CD4-positive, CD25-positive, alpha-beta regulatory T cell (primary cell): ENCODE results near the gene ATN1. TPM values are rescaled to one million over a fixed set of nuclear protein-coding genes. Genes with fewer than 3 reads are reported as not detected.
"Not testable (repeated sequence)": the region's sequence is repeated elsewhere in the genome, so short reads cannot be mapped to it uniquely, and the experiment has no call there.

ENCODE experiments used
- ATAC-seq, 2 donors: fragments of 150-1000 bp; cut with Tn5 transposase; one replicate each; pipeline ENCODE4 v1.10.0; 2021; ENCODE audit warnings: low read depth in 2 of 2, moderate number of reproducible peaks in 2 of 2, moderate library complexity in 1 of 2
- DNase-seq, 3 donors: peaks; one replicate each; pipeline versions ENCODE4 v3.0.0 to v3.0.0-alpha.2; 2012 to 2022; ENCODE audit warnings: mixed read lengths in 1 of 3
- H3K27ac ChIP-seq: one replicate; pipeline ENCODE4 v1.7.0; 2013; ENCODE audit warnings: mild to moderate bottlenecking, low read length; ENCODE audit not compliant: insufficient read depth, poor library complexity, severe bottlenecking
- H3K27me3 ChIP-seq: one replicate; pipeline ENCODE4 v1.7.0; 2013; ENCODE audit warnings: low read length; ENCODE audit not compliant: control insufficient read depth, insufficient read depth
- H3K36me3 ChIP-seq: one replicate; pipeline ENCODE4 v1.7.0; 2013; ENCODE audit warnings: mild to moderate bottlenecking, low read length, moderate library complexity; ENCODE audit not compliant: control insufficient read depth, insufficient read depth
- H3K4me1 ChIP-seq: 2 replicates; pipeline ENCODE4 v1.7.0; 2013; ENCODE audit warnings: mild to moderate bottlenecking, low read length; ENCODE audit not compliant: insufficient read depth, control insufficient read depth, poor library complexity, severe bottlenecking
- H3K4me3 ChIP-seq: one replicate; pipeline ENCODE4 v1.7.0; 2013; ENCODE audit warnings: low read depth, mild to moderate bottlenecking, low read length, moderate library complexity
- H3K9me3 ChIP-seq, 2 experiments: 1 replicate in 1 of 2; 2 replicates in 1 of 2; pipeline ENCODE4 v1.7.0; 2013; ENCODE audit warnings: low read length in 2 of 2, mild to moderate bottlenecking in 1 of 2, moderate library complexity in 1 of 2; ENCODE audit not compliant: control insufficient read depth in 2 of 2
- H3K27ac Mint-ChIP-seq, 3 donors: one replicate each; pipeline ENCODE4 v1.8.0; 2020 to 2022; ENCODE audit warnings: mild to moderate bottlenecking in 3 of 3, mixed read lengths in 3 of 3, moderate library complexity in 2 of 3
- H3K27me3 Mint-ChIP-seq: one replicate; pipeline ENCODE4 v1.8.0; 2022; ENCODE audit warnings: mild to moderate bottlenecking, mixed read lengths
- H3K36me3 Mint-ChIP-seq: one replicate; pipeline ENCODE4 v1.8.0; 2020; ENCODE audit warnings: mixed read lengths
- H3K4me1 Mint-ChIP-seq, 4 donors: one replicate each; pipeline ENCODE4 v1.8.0; 2020 to 2022; ENCODE audit warnings: mixed read lengths in 4 of 4, mild to moderate bottlenecking in 1 of 4
- H3K4me3 Mint-ChIP-seq, 4 donors: one replicate each; pipeline ENCODE4 v1.8.0; 2020 to 2022; ENCODE audit warnings: mild to moderate bottlenecking in 4 of 4, mixed read lengths in 4 of 4, moderate library complexity in 3 of 4
- H3K9me3 Mint-ChIP-seq, 7 donors: one replicate each; pipeline ENCODE4 v1.8.0; 2020 to 2022; ENCODE audit warnings: mixed read lengths in 7 of 7, mild to moderate bottlenecking in 3 of 7, moderate library complexity in 2 of 7
- polyA plus RNA-seq, 4 donors: library from polyadenylated mRNA; unstranded; fragments of 300-500 nt; fragmentation: Illumina TruSeq; gene quantifications; one replicate each; pipeline ENCODE4 v1.2.3, GENCODE V29; 2021
- total RNA-seq: library from RNA; stranded (reverse); gene quantifications from one replicate; pipeline ENCODE4 v1.2.3, GENCODE V29; 2022

ATN1 gene
- total and polyA plus RNA-seq, 5 donors from 2014 or later: 0.17 to 27.5 (median 0.60) TPM

DNA sequence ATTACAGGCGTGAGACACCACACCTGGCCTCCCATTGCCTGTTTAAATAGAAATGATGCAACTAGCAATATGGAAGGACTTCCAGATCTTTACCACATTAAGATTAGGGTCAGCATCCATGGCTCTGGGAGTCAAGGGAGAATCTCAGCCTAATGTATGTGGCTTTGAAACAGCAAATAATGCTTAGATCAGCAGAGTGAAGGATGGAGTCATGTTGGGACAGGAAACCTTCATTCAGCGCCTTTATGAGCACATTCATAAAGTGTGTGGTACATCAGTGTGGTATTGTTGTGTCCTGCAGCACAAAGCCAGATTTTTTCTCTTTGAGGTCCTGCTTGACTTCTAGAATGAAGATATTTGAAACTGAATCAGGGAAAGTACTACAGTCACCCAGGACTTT lies 39.4 kb upstream of the ATN1 start:
- no peak for DNase-seq
- ATAC-seq: no peak
- H3K4me1 Mint-ChIP-seq: peaks cover 4 to 23% (median 10%) of the 10 kb centered on the region in 4 donors
- peaks cover 12% of the 10 kb centered on the region for H3K4me1 ChIP-seq
- no peaks in the 10 kb centered on the region for H3K9me3 Mint-ChIP-seq
- H3K27ac Mint-ChIP-seq: no peak overlapping the region
- peak overlapping the region in 1 of 4 donors; percentile 19 for H3K4me3 Mint-ChIP-seq
- no peaks in the 10 kb centered on the region for H3K27me3 Mint-ChIP-seq
- no peaks in the 10 kb centered on the region for H3K27me3 ChIP-seq
- peaks cover 6% of the 10 kb centered on the region for H3K36me3 ChIP-seq
- H3K9me3 ChIP-seq: no peaks in the 10 kb centered on the region
- no peak overlapping the region for H3K4me3 ChIP-seq
- peaks cover 7% of the 10 kb centered on the region for H3K36me3 Mint-ChIP-seq
- H3K27ac ChIP-seq: no peak overlapping the region

DNA sequence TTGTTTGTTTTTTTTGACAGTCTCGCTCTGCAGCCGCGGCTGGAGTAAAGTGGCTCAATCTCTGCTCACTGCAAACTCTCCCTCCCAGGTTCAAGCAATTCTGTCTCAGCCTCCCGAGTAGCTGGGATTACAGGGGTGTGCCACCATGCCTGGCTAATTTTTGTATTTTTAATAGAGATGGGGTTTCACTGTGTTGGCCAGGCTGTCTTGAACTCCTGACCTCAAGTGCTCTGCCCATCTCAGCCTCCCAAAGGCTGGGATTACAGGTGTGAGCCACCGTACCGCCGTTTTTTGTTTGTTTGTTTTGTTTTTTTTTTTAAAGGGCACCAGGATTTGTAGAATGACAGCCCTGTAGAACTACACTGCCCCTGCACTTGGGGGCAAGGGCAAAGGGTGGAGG lies 39.0 kb upstream of the ATN1 start:
- not testable (repeated sequence) for DNase-seq, H3K27me3 Mint-ChIP-seq, ATAC-seq, H3K27me3 ChIP-seq, H3K4me3 Mint-ChIP-seq, H3K27ac Mint-ChIP-seq, H3K9me3 ChIP-seq, H3K36me3 ChIP-seq, H3K36me3 Mint-ChIP-seq, H3K9me3 Mint-ChIP-seq, H3K4me3 ChIP-seq, H3K27ac ChIP-seq
- H3K4me1 Mint-ChIP-seq: peaks cover 4 to 23% (median 10%) of the 10 kb centered on the region in 4 donors
- peaks cover 12% of the 10 kb centered on the region for H3K4me1 ChIP-seq

DNA sequence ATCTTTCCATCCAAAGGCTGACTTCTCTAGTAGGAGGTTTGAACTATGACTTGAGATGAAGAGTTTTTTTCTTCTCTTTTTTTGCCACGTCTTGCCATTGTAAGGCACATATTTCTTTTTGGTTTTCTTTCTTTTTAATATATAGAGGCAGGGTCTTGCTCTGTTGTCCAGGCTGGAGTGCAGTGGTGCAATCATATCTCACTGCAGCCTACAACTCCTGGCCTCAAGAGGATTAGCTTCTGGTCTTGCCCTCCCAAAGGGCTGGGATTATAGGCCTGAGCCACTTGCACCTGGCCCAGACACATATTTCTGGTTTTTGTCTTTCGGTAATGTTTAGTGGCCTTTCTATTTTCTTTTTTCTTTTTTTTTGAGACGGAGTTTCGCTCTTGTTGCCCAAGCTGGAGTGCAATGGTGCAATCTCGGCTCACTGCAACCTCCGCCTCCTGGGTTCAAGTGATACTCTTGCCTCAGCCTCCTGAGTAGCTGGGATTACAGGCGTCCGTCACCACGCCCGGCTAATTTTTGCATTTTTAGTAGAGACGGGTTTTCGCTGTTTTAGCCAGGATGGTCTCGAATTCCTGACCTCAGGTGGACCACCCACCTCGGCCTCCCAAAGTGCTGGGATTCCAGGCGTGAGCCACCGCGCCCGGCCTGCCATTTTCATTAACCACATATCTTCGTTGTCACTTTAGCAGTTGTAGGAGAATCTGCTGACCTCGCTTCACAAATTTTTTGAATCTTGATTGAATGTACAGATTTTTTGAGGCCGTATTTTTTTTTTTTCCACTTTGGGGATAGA lies 37.8 kb upstream of the ATN1 start:
- ATAC-seq, DNase-seq, H3K9me3 Mint-ChIP-seq, H3K27me3 ChIP-seq, H3K36me3 Mint-ChIP-seq, H3K36me3 ChIP-seq, H3K27me3 Mint-ChIP-seq, H3K9me3 ChIP-seq: not testable (repeated sequence)
- Mint-ChIP-seq H3K27ac (peak overlapping the region; percentile 60 to 95 (median 91)), H3K4me1 (peaks cover 4 to 21% (median 12%) of the 10 kb centered on the region in 4 donors), H3K4me3 (peak overlapping the region; percentile 43 to 86 (median 82))
- peak overlapping the region; percentile 93 for H3K27ac ChIP-seq
- H3K4me1 ChIP-seq: peaks cover 12% of the 10 kb centered on the region
- peak overlapping the region; percentile 86 for H3K4me3 ChIP-seq

DNA sequence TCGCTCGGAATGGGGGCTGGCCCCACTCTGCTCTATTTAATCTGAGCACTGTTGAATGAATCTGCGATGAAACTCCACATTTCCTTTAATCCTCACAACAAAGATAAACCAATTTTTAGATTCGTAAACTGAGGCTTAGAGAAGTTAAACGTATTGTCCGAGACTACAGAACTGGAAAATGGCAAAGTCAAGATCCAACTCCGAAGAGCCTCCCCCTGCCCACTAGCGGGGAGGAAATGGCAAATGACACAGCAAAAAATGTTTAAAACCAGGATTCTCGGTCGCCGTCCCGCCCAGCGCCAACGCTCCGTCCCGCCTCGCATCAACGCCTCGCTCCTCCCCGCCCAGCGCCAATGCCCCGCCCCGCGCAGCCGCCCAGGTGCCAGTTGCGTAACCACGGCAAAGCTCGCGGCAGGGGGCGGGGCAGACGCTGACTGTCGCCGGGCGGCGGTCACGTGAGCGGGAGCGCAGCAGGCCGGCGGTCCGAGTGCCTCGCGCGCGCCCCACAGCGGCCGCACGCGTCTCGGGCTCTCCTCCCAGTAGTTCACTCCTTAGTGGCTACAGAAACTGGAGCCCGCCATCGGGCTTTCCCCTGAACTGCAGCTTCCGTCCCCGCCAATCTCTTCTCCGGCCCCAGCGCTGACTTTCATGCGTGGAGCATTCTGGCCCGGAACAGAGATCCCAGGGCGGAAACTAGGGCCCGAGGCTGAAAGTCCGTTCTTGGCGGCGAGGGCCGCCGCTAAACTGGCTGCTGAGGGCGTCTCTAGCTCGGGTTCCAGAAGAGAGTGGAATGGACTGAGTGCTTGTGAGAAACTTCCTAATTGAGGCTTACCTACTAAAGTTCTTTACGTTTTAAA lies 36.7 kb upstream of the ATN1 start:
- DNase-seq (peak; percentile 98), ATAC-seq (peak; percentile 96 to 97)
- H3K36me3 Mint-ChIP-seq: no peaks in the 10 kb centered on the region
- no peaks in the 10 kb centered on the region for H3K9me3 Mint-ChIP-seq
- no peaks in the 10 kb centered on the region for H3K9me3 ChIP-seq
- no peaks in the 10 kb centered on the region for H3K27me3 Mint-ChIP-seq
- H3K4me1 Mint-ChIP-seq: peaks cover 4 to 19% (median 12%) of the 10 kb centered on the region in 4 donors
- H3K36me3 ChIP-seq: no peaks in the 10 kb centered on the region
- H3K4me3 Mint-ChIP-seq: peak overlapping the region; percentile 85 to 97 (median 86)
- H3K27ac Mint-ChIP-seq: peak overlapping the region; percentile 60 to 95 (median 91)
- peak overlapping the region; percentile 93 for H3K27ac ChIP-seq
- peaks cover 12% of the 10 kb centered on the region for H3K4me1 ChIP-seq
- H3K27me3 ChIP-seq: no peaks in the 10 kb centered on the region
- H3K4me3 ChIP-seq: peak overlapping the region; percentile 92

DNA sequence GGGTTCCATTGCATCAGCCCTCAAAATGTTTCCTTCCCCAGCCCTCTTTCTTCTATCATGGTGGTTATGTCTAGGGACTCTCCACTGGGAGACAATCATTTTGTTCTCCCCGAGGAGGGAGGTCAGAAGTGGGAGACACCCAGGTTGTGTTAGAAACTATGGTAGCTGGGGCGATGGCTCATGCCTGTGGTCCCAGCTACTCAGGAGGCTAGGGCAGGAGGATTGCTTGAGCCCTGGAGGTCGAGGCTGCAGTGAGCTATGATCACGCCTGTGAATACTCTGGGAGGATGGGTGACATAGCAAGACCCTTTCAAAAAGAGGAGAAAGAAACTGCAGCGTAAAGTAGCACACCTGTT lies 36.1 kb upstream of the ATN1 start:
- no peak for ATAC-seq
- H3K9me3 Mint-ChIP-seq: no peaks in the 10 kb centered on the region
- no peaks in the 10 kb centered on the region for H3K27me3 Mint-ChIP-seq
- H3K9me3 ChIP-seq: no peaks in the 10 kb centered on the region
- H3K4me3 Mint-ChIP-seq: peak overlapping the region; percentile 85 to 97 (median 86)
- H3K4me3 ChIP-seq: peak overlapping the region; percentile 92
- H3K27me3 ChIP-seq: no peaks in the 10 kb centered on the region
- no peak for DNase-seq
- peaks cover 4 to 19% (median 12%) of the 10 kb centered on the region in 4 donors for H3K4me1 Mint-ChIP-seq
- peaks cover 12% of the 10 kb centered on the region for H3K4me1 ChIP-seq
- H3K36me3 Mint-ChIP-seq: no peaks in the 10 kb centered on the region
- peak overlapping the region; percentile 93 for H3K27ac ChIP-seq
- H3K36me3 ChIP-seq: no peaks in the 10 kb centered on the region
- H3K27ac Mint-ChIP-seq: peak overlapping the region; percentile 17 to 95 (median 91)

DNA sequence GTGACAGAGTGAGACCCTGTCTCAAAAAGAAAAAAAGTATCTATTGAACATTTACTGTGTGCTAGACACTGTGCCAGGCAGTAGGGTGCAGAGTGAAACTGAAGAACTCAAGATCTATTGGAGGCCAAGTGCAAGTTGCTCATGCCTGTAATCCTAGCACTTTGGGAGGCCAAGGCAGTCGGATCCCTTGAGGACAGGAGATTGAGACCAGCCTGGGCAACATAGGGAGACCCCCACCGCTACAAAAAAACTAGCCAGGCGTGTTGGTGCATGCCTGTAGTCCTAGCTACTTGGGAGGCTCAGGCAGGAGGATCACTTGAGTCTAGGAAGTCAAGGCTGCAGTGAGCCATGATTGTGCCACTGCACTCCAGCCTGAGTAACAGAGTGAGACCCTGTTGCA lies 35.1 kb upstream of the ATN1 start:
- peaks cover 12% of the 10 kb centered on the region for H3K4me1 ChIP-seq
- not testable (repeated sequence) for H3K27me3 Mint-ChIP-seq, H3K27ac ChIP-seq, ATAC-seq, H3K4me3 ChIP-seq, H3K9me3 Mint-ChIP-seq, H3K9me3 ChIP-seq, H3K36me3 Mint-ChIP-seq, H3K36me3 ChIP-seq, H3K27me3 ChIP-seq, DNase-seq
- Mint-ChIP-seq H3K4me1 (peaks cover 4 to 19% (median 12%) of the 10 kb centered on the region in 4 donors), H3K27ac (peak overlapping the region in 1 of 3 donors; percentile 91), H3K4me3 (peak overlapping the region in 3 of 4 donors; percentile 7 to 86 (median 41))

DNA sequence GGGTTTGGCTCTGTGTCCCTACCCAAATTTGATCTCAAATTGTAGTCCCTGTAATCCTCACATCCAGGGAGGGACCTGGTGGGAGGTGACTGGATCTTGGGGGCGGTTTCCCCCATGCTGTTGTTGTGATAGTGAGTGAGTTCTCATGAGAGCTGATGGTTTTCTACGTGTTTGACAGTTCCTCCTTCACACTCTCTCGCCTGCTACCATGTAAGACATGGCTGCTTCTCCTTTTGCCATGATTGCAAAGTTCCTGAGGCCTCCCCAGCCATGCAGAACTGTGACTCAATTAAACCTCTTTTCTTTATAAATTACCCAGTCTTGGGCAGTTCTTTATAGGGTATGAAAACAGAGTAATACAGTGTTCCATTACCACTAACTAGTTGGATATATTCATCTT lies 33.4 kb upstream of the ATN1 start:
- peaks cover 4 to 19% (median 12%) of the 10 kb centered on the region in 4 donors for H3K4me1 Mint-ChIP-seq

More for the DNA sequence above, 33.4 kb upstream of the ATN1 start:
- Histone ChIP-seq H3K36me3 (no peaks in the 10 kb centered on the region), H3K27ac (no peak overlapping the region), H3K4me3 (no peak overlapping the region), H3K27me3 (no peaks in the 10 kb centered on the region), H3K9me3 (no peaks in the 10 kb centered on the region), H3K4me1 (peaks cover 12% of the 10 kb centered on the region)
- Mint-ChIP-seq H3K36me3 (no peaks in the 10 kb centered on the region), H3K27ac (no peak overlapping the region), H3K27me3 (no peaks in the 10 kb centered on the region), H3K4me3 (peak overlapping the region in 1 of 4 donors; percentile 71), H3K9me3 (no peaks in the 10 kb centered on the region)
- ATAC-seq: no peak
- no peak for DNase-seq
